Neural cell (in vitro differentiated cells): ENCODE measurements around the gene F12. TPM values are rescaled to one million over a fixed set of nuclear protein-coding genes. Genes with fewer than 3 reads are reported as not detected.

Experiments used
- H2AFZ ChIP-seq: fragments of 200-600, 300-800 bp; sonication (generic), shearing (Covaris generic); 2 replicates; pipeline ENCODE4 v1.6.0; 2014; ENCODE audit warnings: low read depth, mild to moderate bottlenecking, antibody characterized with exemption, low read length, moderate library complexity
- H3F3A ChIP-seq: fragments of 200-600 bp; shearing (Covaris generic); 2 replicates; pipeline ENCODE4 v1.6.1; 2016; ENCODE audit warnings: mild to moderate bottlenecking, moderate library complexity, mixed read lengths, antibody characterized with exemption, low read length; ENCODE audit not compliant: insufficient read depth, poor library complexity, severe bottlenecking
- H3K27ac ChIP-seq: fragments of 200-600, 300-800 bp; sonication (generic), shearing (Covaris generic); 2 replicates; pipeline ENCODE4 v1.5.1; 2014; ENCODE audit warnings: mild to moderate bottlenecking, low read length, moderate library complexity
- H3K27me3 ChIP-seq: fragments of 300-800, 200-600 bp; sonication (generic), shearing (Covaris generic); 2 replicates; pipeline ENCODE4 v1.6.0; 2014; ENCODE audit warnings: mild to moderate bottlenecking, low read depth, low read length, moderate library complexity; ENCODE audit not compliant: insufficient read depth
- H3K36me3 ChIP-seq: fragments of 300-800, 200-600 bp; sonication (generic), shearing (Covaris generic); 2 replicates; pipeline ENCODE4 v1.5.1; 2014; ENCODE audit warnings: mild to moderate bottlenecking, antibody characterized with exemption, low read length, moderate library complexity; ENCODE audit not compliant: insufficient read depth
- H3K4me2 ChIP-seq: fragments of 300-800, 200-600 bp; sonication (generic), shearing (Covaris generic); 2 replicates; pipeline ENCODE4 v1.6.0; 2014; ENCODE audit warnings: mild to moderate bottlenecking, low read length
- H3K4me3 ChIP-seq: fragments of 300-800, 200-600 bp; sonication (generic), shearing (Covaris generic); 2 replicates; pipeline ENCODE4 v1.5.1; 2014; ENCODE audit warnings: mild to moderate bottlenecking, low read length, moderate library complexity
- H3K79me2 ChIP-seq: fragments of 200-600 bp; shearing (Covaris generic); replicated peaks from 2 replicates; pipeline ENCODE4 v1.6.0; 2014; ENCODE audit warnings: mild to moderate bottlenecking, low read length, moderate library complexity; ENCODE audit not compliant: insufficient read depth
- H3K9ac ChIP-seq: fragments of 300-800, 200-600 bp; sonication (generic), shearing (Covaris generic); 2 replicates; pipeline ENCODE4 v1.6.1; 2016; ENCODE audit warnings: mild to moderate bottlenecking, low read length, mixed read lengths
- H3K9me2 ChIP-seq: fragments of 200-600 bp; shearing (Covaris generic); 2 replicates; pipeline ENCODE4 v1.6.1; 2016; ENCODE audit warnings: mild to moderate bottlenecking, low read length, mixed read lengths; ENCODE audit not compliant: insufficient read depth
- H3K9me3 ChIP-seq: fragments of 200-600, 300-800 bp; sonication (generic), shearing (Covaris generic); 2 replicates; pipeline ENCODE4 v1.6.1; 2016; ENCODE audit warnings: mild to moderate bottlenecking, mixed run types, low read length, moderate library complexity, mixed read lengths
- H4K20me1 ChIP-seq: fragments of 200-600 bp; shearing (Covaris generic); 2 replicates; pipeline ENCODE4 v1.6.1; 2016; ENCODE audit warnings: mild to moderate bottlenecking, mixed run types; ENCODE audit not compliant: insufficient read depth
- EP300 ChIP-seq: fragments of 450-650 bp; conservative IDR thresholded peaks from 2 replicates; pipeline ENCODE4 v1.6.1; 2014; ENCODE audit warnings: antibody characterized with exemption, mild to moderate bottlenecking, moderate library complexity; ENCODE audit not compliant: poor library complexity, severe bottlenecking
- EZH2 ChIP-seq: fragments of 200-600, 300-800 bp; shearing (Covaris generic), sonication (generic); IDR thresholded peaks from 2 replicates; pipeline ENCODE4 v1.6.1; 2014; ENCODE audit warnings: antibody characterized with exemption, low read length, borderline replicate concordance, mild to moderate bottlenecking; ENCODE audit not compliant: insufficient read depth, poor library complexity, severe bottlenecking
- MXI1 ChIP-seq: fragments of 450-650 bp; conservative IDR thresholded peaks from 2 replicates; pipeline ENCODE4 v1.6.1; 2014; ENCODE audit warnings: antibody characterized with exemption, mild to moderate bottlenecking; ENCODE audit not compliant: poor library complexity, severe bottlenecking
- POLR2AphosphoS5 ChIP-seq: IDR thresholded peaks from 2 replicates; pipeline ENCODE4 v1.6.1; 2012
- RAD21 ChIP-seq: fragments of 450-650 bp; conservative IDR thresholded peaks from 2 replicates; pipeline ENCODE4 v1.6.1; 2014; ENCODE audit warnings: antibody characterized with exemption, mild to moderate bottlenecking, moderate library complexity
- REST ChIP-seq: IDR thresholded peaks from 2 replicates; pipeline ENCODE4 v1.6.1; 2012; ENCODE audit warnings: borderline replicate concordance
- SMC3 ChIP-seq: fragments of 450-650 bp; conservative IDR thresholded peaks from 2 replicates; pipeline ENCODE4 v1.6.1; 2014; ENCODE audit warnings: antibody characterized with exemption, mild to moderate bottlenecking, moderate library complexity; ENCODE audit not compliant: poor library complexity
- TAF1 ChIP-seq: IDR thresholded peaks from 2 replicates; pipeline ENCODE4 v1.6.1; 2012; ENCODE audit warnings: low read depth
- polyA plus RNA-seq: library from polyadenylated mRNA; depleted of rRNA; stranded (reverse); fragments of >200 nt; gene quantifications from 2 replicates; pipeline ENCODE4 v1.2.3, GENCODE V29; 2014
- TF ChIP-seq, protein P1 (sequence below): fragments of 450-650 bp; IDR thresholded peaks from 2 replicates; pipeline ENCODE4 v1.5.1; 2014; ENCODE audit warnings: antibody characterized with exemption, mild to moderate bottlenecking, moderate library complexity; ENCODE audit not compliant: poor library complexity, severe bottlenecking

F12 gene
- polyA plus RNA-seq, 1 donor from 2014 or later, result 1.4 TPM

DNA sequence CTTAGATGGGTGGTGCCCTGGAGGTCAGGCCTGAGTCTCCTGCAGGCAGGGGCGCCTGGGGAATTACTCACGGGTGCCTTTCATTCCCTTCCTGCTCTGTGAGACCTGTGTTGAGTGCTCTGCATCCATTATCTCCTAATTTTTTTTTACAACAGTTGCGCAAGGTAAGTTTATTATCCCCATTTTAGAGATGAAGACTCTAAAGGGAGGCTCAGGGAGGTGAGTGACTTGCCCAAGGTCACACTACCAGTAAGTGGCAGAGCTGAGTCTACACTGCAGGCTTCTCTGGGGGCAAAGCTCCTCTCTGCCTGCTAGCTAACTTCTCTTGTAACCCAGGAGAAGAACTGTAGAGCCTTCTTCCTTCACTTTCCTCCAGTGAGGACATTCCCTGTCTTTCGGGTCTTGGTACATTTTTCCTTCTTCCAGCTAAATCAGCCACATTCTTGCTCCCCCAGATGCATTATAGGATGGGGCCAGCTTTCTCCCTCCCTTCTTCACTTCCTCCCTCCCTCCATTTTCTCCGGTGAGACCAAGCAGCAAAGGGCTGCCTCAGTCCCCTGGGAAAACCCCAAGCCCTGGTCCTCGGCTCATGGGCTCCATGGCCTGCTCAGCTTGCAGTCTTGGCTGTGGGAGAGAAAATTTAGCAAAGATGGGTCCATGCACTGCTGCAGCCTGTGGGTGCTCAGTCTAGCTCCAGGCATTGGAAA lies 39.0 kb upstream of the F12 start:
- H3K9me3 ChIP-seq, result no peaks in the 10 kb centered on the region
- no peaks in the 10 kb centered on the region for H3K27me3 ChIP-seq
- H3K27ac ChIP-seq, result peak overlapping the region; percentile 70
- no peak overlapping the region for H2AFZ ChIP-seq
- H3K79me2 ChIP-seq, result peaks cover 36% of the 10 kb centered on the region
- peak overlapping the region; percentile 97 for H3K4me3 ChIP-seq
- no peaks in the 10 kb centered on the region for H4K20me1 ChIP-seq
- no peak for TF ChIP-seq RAD21
- TF ChIP-seq, protein P1, sequence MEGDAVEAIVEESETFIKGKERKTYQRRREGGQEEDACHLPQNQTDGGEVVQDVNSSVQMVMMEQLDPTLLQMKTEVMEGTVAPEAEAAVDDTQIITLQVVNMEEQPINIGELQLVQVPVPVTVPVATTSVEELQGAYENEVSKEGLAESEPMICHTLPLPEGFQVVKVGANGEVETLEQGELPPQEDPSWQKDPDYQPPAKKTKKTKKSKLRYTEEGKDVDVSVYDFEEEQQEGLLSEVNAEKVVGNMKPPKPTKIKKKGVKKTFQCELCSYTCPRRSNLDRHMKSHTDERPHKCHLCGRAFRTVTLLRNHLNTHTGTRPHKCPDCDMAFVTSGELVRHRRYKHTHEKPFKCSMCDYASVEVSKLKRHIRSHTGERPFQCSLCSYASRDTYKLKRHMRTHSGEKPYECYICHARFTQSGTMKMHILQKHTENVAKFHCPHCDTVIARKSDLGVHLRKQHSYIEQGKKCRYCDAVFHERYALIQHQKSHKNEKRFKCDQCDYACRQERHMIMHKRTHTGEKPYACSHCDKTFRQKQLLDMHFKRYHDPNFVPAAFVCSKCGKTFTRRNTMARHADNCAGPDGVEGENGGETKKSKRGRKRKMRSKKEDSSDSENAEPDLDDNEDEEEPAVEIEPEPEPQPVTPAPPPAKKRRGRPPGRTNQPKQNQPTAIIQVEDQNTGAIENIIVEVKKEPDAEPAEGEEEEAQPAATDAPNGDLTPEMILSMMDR, result no peak
- no peaks in the 10 kb centered on the region for H3K36me3 ChIP-seq
- no peaks in the 10 kb centered on the region for H3F3A ChIP-seq
- H3K9ac ChIP-seq, result peak overlapping the region; percentile 91
- peak overlapping the region; percentile 92 for H3K4me2 ChIP-seq
- no peaks in the 10 kb centered on the region for H3K9me2 ChIP-seq

DNA sequence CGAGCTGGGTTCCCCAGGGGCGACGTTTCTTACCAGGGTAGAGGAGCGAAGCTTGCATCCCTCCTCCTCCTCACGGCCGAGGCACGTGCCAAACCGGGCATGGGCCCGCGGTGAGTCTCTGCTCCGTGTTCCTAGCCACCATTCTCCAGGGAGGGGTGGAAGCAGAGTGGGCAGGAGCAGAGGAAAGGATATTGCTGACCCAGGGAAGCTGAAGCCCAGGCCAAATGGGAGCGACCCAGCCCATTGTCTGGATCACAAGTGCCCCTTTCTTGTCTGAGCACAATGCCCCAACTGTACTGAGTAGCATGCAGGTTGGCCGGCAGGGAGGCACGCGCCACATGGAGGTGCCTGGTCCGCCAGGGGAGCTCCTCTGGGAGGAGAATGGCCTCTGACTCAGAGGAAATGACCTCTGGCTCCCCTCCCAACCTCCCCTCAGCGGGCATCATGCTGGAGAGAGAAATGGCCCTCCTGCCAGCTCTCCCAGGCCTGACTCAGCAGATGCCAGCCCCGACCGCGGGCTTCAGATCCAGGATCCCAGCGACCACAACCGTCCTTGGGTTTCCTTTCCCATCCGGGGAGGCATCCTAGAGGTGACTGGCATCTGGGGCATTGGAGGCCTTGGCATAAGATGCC lies 38.4 kb upstream of the F12 start:
- peak overlapping the region; percentile 92 for H3K4me2 ChIP-seq
- peak overlapping the region; percentile 91 for H3K9ac ChIP-seq
- no peaks in the 10 kb centered on the region for H3K9me2 ChIP-seq
- H3K4me3 ChIP-seq, result peak overlapping the region; percentile 97
- TF ChIP-seq TAF1 (no peak), EP300 (no peak), SMC3 (no peak), EZH2 (no peak), REST (no peak), MXI1 (no peak), POLR2AphosphoS5 (no peak), RAD21 (no peak)
- TF ChIP-seq, protein P1, result no peak
- H2AFZ ChIP-seq, result no peak overlapping the region
- no peaks in the 10 kb centered on the region for H3F3A ChIP-seq
- H3K27ac ChIP-seq, result peak overlapping the region; percentile 70
- H3K9me3 ChIP-seq, result no peaks in the 10 kb centered on the region
- H4K20me1 ChIP-seq, result no peaks in the 10 kb centered on the region
- no peaks in the 10 kb centered on the region for H3K36me3 ChIP-seq
- H3K27me3 ChIP-seq, result no peaks in the 10 kb centered on the region
- peaks cover 36% of the 10 kb centered on the region for H3K79me2 ChIP-seq
